Measurements from ENCODE around the gene DALRD3. TPM values are rescaled to one million over a fixed set of nuclear protein-coding genes. Genes with fewer than 3 reads are reported as not detected.

Gene DALRD3
- total and polyA plus RNA-seq, 2 experiments from 2014 or later = 31.0 to 57.7 TPM

DNA sequence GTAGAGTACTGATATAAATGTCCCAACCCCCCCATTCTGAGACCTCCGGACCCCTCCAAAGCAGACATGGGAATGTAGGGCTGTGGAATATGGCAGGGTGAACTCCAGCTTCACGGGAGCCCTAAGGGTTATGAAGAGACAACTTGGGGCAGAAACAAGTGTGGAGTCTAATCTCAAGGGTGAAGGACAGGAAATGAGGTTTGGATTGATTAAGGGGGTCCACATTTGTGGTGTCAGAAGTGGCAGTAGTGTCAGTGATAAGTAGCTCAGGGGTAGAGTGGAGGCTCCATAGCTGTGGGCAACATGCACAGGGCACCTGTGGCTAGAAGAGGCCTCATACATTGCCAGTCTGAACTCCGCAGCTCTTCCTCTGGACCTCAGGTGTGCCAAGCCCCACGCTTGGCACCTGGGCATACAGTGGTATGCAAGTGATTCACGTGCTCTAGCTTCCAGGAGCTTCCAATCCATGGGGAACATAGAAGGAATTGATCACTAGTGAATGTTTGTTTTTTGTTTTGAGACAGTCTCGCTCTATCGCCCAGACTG is 32.5 kb downstream of the DALRD3 start (continued):
- TF ChIP-seq, protein P1, sequence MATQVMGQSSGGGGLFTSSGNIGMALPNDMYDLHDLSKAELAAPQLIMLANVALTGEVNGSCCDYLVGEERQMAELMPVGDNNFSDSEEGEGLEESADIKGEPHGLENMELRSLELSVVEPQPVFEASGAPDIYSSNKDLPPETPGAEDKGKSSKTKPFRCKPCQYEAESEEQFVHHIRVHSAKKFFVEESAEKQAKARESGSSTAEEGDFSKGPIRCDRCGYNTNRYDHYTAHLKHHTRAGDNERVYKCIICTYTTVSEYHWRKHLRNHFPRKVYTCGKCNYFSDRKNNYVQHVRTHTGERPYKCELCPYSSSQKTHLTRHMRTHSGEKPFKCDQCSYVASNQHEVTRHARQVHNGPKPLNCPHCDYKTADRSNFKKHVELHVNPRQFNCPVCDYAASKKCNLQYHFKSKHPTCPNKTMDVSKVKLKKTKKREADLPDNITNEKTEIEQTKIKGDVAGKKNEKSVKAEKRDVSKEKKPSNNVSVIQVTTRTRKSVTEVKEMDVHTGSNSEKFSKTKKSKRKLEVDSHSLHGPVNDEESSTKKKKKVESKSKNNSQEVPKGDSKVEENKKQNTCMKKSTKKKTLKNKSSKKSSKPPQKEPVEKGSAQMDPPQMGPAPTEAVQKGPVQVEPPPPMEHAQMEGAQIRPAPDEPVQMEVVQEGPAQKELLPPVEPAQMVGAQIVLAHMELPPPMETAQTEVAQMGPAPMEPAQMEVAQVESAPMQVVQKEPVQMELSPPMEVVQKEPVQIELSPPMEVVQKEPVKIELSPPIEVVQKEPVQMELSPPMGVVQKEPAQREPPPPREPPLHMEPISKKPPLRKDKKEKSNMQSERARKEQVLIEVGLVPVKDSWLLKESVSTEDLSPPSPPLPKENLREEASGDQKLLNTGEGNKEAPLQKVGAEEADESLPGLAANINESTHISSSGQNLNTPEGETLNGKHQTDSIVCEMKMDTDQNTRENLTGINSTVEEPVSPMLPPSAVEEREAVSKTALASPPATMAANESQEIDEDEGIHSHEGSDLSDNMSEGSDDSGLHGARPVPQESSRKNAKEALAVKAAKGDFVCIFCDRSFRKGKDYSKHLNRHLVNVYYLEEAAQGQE (IDR thresholded peaks at IDR 0.05; ENCODE audit: unreplicated experiment) = no peak
- TF ChIP-seq ZNF114 (CRISPR knock-in tag; IDR thresholded peaks at IDR 0.05) = no peak
- TF ChIP-seq NANOG (IDR thresholded peaks at IDR 0.05; ENCODE audit: borderline replicate concordance) = no peak

GRCh38 chr3:48984663-48985062 is 33.7 kb downstream of the DALRD3 start:
- Mint-ChIP-seq H3K4me1 (peaks cover 10% of the 10 kb centered on the region), H3K27me3 (ENCODE audit: insufficient read depth, low read depth, poor library complexity) (peaks cover 28% of the 10 kb centered on the region), H3K36me3 (ENCODE audit: low read depth) (peaks cover 66% of the 10 kb centered on the region)
- TF ChIP-seq ZNF462 (CRISPR knock-in tag; IDR thresholded peaks at IDR 0.05) (no peak), ZNF114 (CRISPR knock-in tag; IDR thresholded peaks at IDR 0.05) (no peak), ETS1 (IDR thresholded peaks at IDR 0.05) (no peak), EZH2phosphoT487 (IDR thresholded peaks at IDR 0.05; ENCODE audit: unreplicated experiment) (no peak), CREB1 (CRISPR knock-in tag; IDR thresholded peaks at IDR 0.05; ENCODE audit: low read depth) (no peak), ZNF331 (CRISPR knock-in tag; IDR thresholded peaks at IDR 0.05; ENCODE audit: low read depth) (no peak), EZH2 (IDR thresholded peaks at IDR 0.05; ENCODE audit: low read depth, unreplicated experiment) (no peak), POLR2AphosphoS5 (IDR thresholded peaks at IDR 0.05; ENCODE audit: low read depth) (no peak), JUNB (IDR thresholded peaks at IDR 0.05; ENCODE audit: unreplicated experiment) (no peak)
- TF ChIP-seq, protein P2, sequence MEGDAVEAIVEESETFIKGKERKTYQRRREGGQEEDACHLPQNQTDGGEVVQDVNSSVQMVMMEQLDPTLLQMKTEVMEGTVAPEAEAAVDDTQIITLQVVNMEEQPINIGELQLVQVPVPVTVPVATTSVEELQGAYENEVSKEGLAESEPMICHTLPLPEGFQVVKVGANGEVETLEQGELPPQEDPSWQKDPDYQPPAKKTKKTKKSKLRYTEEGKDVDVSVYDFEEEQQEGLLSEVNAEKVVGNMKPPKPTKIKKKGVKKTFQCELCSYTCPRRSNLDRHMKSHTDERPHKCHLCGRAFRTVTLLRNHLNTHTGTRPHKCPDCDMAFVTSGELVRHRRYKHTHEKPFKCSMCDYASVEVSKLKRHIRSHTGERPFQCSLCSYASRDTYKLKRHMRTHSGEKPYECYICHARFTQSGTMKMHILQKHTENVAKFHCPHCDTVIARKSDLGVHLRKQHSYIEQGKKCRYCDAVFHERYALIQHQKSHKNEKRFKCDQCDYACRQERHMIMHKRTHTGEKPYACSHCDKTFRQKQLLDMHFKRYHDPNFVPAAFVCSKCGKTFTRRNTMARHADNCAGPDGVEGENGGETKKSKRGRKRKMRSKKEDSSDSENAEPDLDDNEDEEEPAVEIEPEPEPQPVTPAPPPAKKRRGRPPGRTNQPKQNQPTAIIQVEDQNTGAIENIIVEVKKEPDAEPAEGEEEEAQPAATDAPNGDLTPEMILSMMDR (conservative IDR thresholded peaks at IDR 0.05; ENCODE audit: low read depth in 2 of 2) = no peak

More at GRCh38 chr3:48984663-48985062, 33.7 kb downstream of the DALRD3 start:
- Histone ChIP-seq H3F3A (replicated peaks; ENCODE audit: low read depth) (0 out of 2 replicates have a peak, but pooled peaks cover 10% of the 10 kb centered on the region), H3K9me2 (ENCODE audit: insufficient read depth) (no peaks in the 10 kb centered on the region), H4K20me1 (replicated peaks; ENCODE audit: insufficient read depth) (peaks cover 25% of the 10 kb centered on the region), H3K79me2 (replicated peaks; ENCODE audit: insufficient read depth) (peaks cover 3% of the 10 kb centered on the region; the same call in 1 of the 2 replicates), H3K4me2 (no peak overlapping the region), H3K4me3 (no peak overlapping the region), H3K27me3 (ENCODE audit: insufficient read depth) (no peaks in the 10 kb centered on the region), H3K4me1 (ENCODE audit: insufficient read depth) (peaks cover 4% of the 10 kb centered on the region; the same call in 1 of the 2 replicates), H3K36me3 (ENCODE audit: insufficient read depth) (peaks cover 22% of the 10 kb centered on the region), H2AFZ (no peak overlapping the region), H3K27ac (ENCODE audit: low read depth) (no peak overlapping the region)
- Mint-ChIP-seq H3K27ac (no peak overlapping the region), H3K4me3 (no peak overlapping the region), H3K9me3 (no peaks in the 10 kb centered on the region)
- DNase-seq (ENCODE audit: low spot score) (no peak), ATAC-seq (no peak)

Data from GM23338 (cell line).